ENCODE measurements around the gene TRMT1. TPM values are rescaled to one million over a fixed set of nuclear protein-coding genes. Genes with fewer than 3 reads are reported as not detected.

The TRMT1 gene
- total RNA-seq, 1 donor from 2014 or later, result 39.2 TPM

GRCh38 chr19:13055213-13056051 lies 61.1 kb downstream of the TRMT1 start:
- DNase-seq (ENCODE audit: low read depth, low spot score), result no peak

Other genes starting within 250 kb of the TRMT1 start
- gene DNASE2, start 235.3 kb downstream of the TRMT1 start, total RNA-seq, result 18.4 and 24.6 TPM in 2 replicates
- gene KLF1, start 229.5 kb downstream of the TRMT1 start, total RNA-seq, result not detected in 2 replicates
- 25.3 and 29.8 TPM in 2 replicates for gene GCDH, start 225.6 kb downstream of the TRMT1 start, total RNA-seq
- 0.11 and 0.20 TPM in 2 replicates for gene SYCE2, start 197.4 kb downstream of the TRMT1 start, total RNA-seq
- gene FARSA, start 183.0 kb downstream of the TRMT1 start, total RNA-seq, result 56.4 and 85.4 TPM in 2 replicates
- gene CALR, start 178.1 kb downstream of the TRMT1 start, total RNA-seq, result 1,409 and 2,169 TPM in 2 replicates
- gene RAD23A, start 170.9 kb downstream of the TRMT1 start, total RNA-seq, result 81.2 and 84.6 TPM in 2 replicates
- 27.3 and 33.3 TPM in 2 replicates for gene GADD45GIP1, start 159.5 kb downstream of the TRMT1 start, total RNA-seq
- gene DAND5, start 147.2 kb downstream of the TRMT1 start, total RNA-seq, result 0.07 TPM in 1 of 2 replicates, not detected in the other
- gene NFIX, start 121.3 kb downstream of the TRMT1 start, total RNA-seq, result 23.3 and 23.8 TPM in 2 replicates
- 45.2 and 55.5 TPM in 2 replicates for gene LYL1, start 13.9 kb downstream of the TRMT1 start, total RNA-seq
- 58.3 and 86.2 TPM in 2 replicates for gene NACC1, start 1.5 kb upstream of the TRMT1 start, total RNA-seq
- 67.4 and 88.2 TPM in 2 replicates for gene STX10, start 33.6 kb upstream of the TRMT1 start, total RNA-seq
- 24.4 and 27.4 TPM in 2 replicates for gene IER2, start 33.7 kb upstream of the TRMT1 start, total RNA-seq

Data from pulmonary artery endothelial cell (primary cell).